GM10266 (cell line): Measurements from ENCODE around the gene TBX21.
A peak's percentile ranks its signal among the peaks of the same experiment; 100 is the strongest.

ENCODE experiments used
- DNase-seq: peaks from one replicate; pipeline ENCODE4 v3.0.0; 2012; ENCODE audit errors: extremely low spot score
- TF ChIP-seq, protein P1 (sequence below): IDR thresholded peaks from 2 replicates; pipeline ENCODE4 v1.5.1; 2012; ENCODE audit warnings: mild to moderate bottlenecking, low read depth; ENCODE audit not compliant: control insufficient read depth, insufficient read depth; ENCODE audit errors: missing control alignments

The TBX21 gene

DNA sequence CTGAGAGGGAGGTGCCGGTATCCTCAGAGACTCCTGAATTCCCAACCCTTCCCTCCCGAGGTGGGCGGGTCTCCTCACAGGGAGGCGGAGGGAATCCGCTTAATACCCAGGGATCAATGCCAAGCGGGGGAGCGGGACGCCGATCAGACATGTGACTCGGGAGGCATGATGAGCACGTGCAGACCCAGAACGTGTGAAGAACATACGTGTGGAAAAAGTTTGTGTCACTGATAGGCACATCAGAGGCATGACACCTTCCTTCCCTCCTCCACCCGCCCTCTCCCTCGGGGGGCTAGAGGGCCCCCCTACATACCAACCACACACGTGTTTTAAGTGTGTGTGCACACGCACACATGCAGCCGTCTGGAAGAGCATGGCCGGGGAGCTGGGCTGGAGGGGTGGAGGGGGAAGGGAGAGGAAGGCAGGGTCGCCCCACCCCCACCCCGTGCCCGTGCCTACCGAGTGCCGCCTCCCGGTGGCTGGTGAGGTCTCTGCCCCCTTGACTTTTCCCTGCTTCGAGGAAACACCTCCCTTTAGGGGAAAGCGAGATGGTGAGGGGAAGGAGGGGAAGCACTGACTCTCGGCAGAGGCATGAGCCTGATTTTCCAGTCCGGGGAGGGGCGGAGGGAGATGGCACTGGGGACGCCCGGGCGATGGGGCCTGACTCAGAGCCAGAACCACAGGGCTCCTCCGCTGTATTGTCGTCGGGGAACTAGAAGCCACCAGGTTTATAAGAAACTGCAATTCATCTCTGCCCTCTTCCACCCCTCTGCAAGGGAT is 12.1 kb upstream of the TBX21 start:
- TF ChIP-seq, protein P1, sequence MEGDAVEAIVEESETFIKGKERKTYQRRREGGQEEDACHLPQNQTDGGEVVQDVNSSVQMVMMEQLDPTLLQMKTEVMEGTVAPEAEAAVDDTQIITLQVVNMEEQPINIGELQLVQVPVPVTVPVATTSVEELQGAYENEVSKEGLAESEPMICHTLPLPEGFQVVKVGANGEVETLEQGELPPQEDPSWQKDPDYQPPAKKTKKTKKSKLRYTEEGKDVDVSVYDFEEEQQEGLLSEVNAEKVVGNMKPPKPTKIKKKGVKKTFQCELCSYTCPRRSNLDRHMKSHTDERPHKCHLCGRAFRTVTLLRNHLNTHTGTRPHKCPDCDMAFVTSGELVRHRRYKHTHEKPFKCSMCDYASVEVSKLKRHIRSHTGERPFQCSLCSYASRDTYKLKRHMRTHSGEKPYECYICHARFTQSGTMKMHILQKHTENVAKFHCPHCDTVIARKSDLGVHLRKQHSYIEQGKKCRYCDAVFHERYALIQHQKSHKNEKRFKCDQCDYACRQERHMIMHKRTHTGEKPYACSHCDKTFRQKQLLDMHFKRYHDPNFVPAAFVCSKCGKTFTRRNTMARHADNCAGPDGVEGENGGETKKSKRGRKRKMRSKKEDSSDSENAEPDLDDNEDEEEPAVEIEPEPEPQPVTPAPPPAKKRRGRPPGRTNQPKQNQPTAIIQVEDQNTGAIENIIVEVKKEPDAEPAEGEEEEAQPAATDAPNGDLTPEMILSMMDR = no peak
- DNase-seq = peak; percentile 67

DNA sequence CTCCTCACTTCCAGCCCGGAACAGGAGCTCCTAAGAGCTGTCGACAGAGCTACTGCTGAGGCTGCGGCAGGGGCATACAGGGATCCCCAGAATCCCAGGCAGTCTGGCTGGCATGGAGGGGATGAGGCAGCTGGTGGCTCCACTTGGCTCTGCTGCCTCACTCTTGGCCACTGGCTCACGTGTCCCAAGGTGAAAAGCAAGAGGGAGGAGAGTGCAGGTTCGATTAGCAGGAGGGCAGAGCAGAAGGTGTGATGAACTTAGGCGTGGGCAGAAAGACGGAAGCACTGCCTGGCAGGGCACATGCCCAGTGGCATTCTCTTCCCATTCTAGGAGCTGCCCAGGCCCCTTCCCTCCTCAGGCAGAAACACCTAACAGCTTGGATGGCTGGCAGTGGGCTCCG is 11.3 kb upstream of the TBX21 start:
- TF ChIP-seq, protein P1 = no peak
- no peak for DNase-seq

- TF ChIP-seq, protein P1 = no peak
- no peak for DNase-seq
Observed at GRCh38 chr17:47724705-47725104, 8.3 kb upstream of the TBX21 start.

- DNase-seq = no peak
- TF ChIP-seq, protein P1 = no peak
Observed at GRCh38 chr17:47725446-47726111, 7.5 kb upstream of the TBX21 start.

GRCh38 chr17:47726796-47727703 is 6.0 kb upstream of the TBX21 start:
- no peak for DNase-seq
- TF ChIP-seq, protein P1 = no peak

DNA sequence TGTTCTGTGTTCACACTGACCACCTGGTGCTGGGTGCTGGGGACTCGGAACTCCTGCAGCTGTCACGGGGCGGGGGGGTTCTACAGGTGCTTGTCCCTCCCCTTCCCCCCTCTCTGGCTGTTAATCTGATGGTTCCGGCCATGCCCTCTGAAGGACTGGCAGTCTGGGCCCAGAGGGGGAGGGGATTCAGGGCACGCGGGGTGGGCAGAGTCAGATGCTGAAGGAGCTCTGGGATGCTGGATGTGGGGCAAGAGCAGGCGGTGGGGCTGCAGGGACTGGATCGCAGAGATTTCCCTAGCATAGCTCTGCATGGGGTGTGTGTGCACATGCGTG is 5.4 kb upstream of the TBX21 start:
- TF ChIP-seq, protein P1 = no peak
- no peak for DNase-seq
